Loucy (cell line): ENCODE data around the gene GID8.

Source experiments
- H2AFZ ChIP-seq: fragments of 200-600 bp; sonication (generic); 2 replicates; pipeline ENCODE4 v1.6.0; 2016; ENCODE audit warnings: antibody characterized with exemption, mild to moderate bottlenecking, low read length, moderate library complexity
- H3F3A ChIP-seq: fragments of 200-600 bp; 2 replicates; pipeline ENCODE4 v1.6.0; 2016; ENCODE audit warnings: antibody characterized with exemption, low read depth, mild to moderate bottlenecking
- H3K27me3 ChIP-seq: fragments of 200-600 bp; sonication (generic); 2 replicates; pipeline ENCODE4 v1.6.1; 2014; ENCODE audit warnings: low read length, mild to moderate bottlenecking; ENCODE audit not compliant: insufficient read depth, poor library complexity, severe bottlenecking
- H3K36me3 ChIP-seq: fragments of 200-600 bp; sonication (generic); 2 replicates; pipeline ENCODE4 v1.6.1; 2016; ENCODE audit warnings: low read length; ENCODE audit not compliant: insufficient read depth
- H3K4me1 ChIP-seq: fragments of 200-600 bp; sonication (generic); 2 replicates; pipeline ENCODE4 v1.5.1; 2014; ENCODE audit warnings: low read length, mild to moderate bottlenecking; ENCODE audit not compliant: insufficient read depth, poor library complexity, severe bottlenecking
- H3K4me2 ChIP-seq: fragments of 200-600 bp; sonication (generic); 2 replicates; pipeline ENCODE4 v1.6.0; 2014; ENCODE audit warnings: antibody characterized with exemption, low read length, low read depth, mild to moderate bottlenecking; ENCODE audit not compliant: poor library complexity, severe bottlenecking
- H3K4me3 ChIP-seq: fragments of 200-600 bp; sonication (generic); 2 replicates; pipeline ENCODE4 v1.5.1; 2014; ENCODE audit warnings: low read length, mild to moderate bottlenecking, mixed read lengths; ENCODE audit not compliant: poor library complexity, severe bottlenecking
- H3K79me2 ChIP-seq: fragments of 200-600 bp; sonication (generic); 2 replicates; pipeline ENCODE4 v1.6.1; 2014; ENCODE audit warnings: low read length; ENCODE audit not compliant: insufficient read depth
- H3K9ac ChIP-seq: fragments of 200-600 bp; sonication (generic); 2 replicates; pipeline ENCODE4 v1.6.0; 2014; ENCODE audit warnings: mild to moderate bottlenecking, low read depth, low read length, moderate library complexity; ENCODE audit not compliant: poor library complexity, severe bottlenecking
- H3K9me2 ChIP-seq: fragments of 200-600 bp; sonication (generic); replicated peaks from 2 replicates; pipeline ENCODE4 v1.6.1; 2016; ENCODE audit warnings: low read depth, low read length, mixed read lengths
- H3K9me3 ChIP-seq: fragments of 200-600 bp; sonication (generic); 2 replicates; pipeline ENCODE4 v1.6.1; 2014; ENCODE audit warnings: mild to moderate bottlenecking, antibody characterized with exemption, low read length, low read depth; ENCODE audit not compliant: insufficient read depth
- H4K20me1 ChIP-seq: fragments of 200-600 bp; sonication (generic); 2 replicates; pipeline ENCODE4 v1.6.0; 2014; ENCODE audit warnings: antibody characterized with exemption, low read length, mild to moderate bottlenecking; ENCODE audit not compliant: insufficient read depth, poor library complexity, severe bottlenecking
- CTCF ChIP-seq: fragments of 200-600 bp; sonication (generic); conservative IDR thresholded peaks from 2 replicates; pipeline ENCODE4 v1.5.1; 2014; ENCODE audit warnings: mild to moderate bottlenecking, antibody characterized with exemption, low read length
- EZH2phosphoT487 ChIP-seq: fragments of 200-600 bp; IDR thresholded peaks from 2 replicates; pipeline ENCODE4 v1.6.1; 2018; ENCODE audit warnings: antibody characterized with exemption, mild to moderate bottlenecking, moderate library complexity, borderline replicate concordance

Gene GID8

GRCh38 chr20:62938105-62938888 lies at the start of gene GID8:
GID8 (plus strand) TSS chr20:62938147; CDS start chr20:62941503, 3,356 bp downstream.
- Histone ChIP-seq H3K4me1 (peaks cover 49% of the 10 kb centered on the region), H3K79me2 (peaks cover 96% of the 10 kb centered on the region), H3K36me3 (peaks cover 8% of the 10 kb centered on the region; the same call in 1 of the 2 replicates), H3K4me3 (peak within 1 kb of the TSS; percentile 83), H3K27me3 (no peaks in the 10 kb centered on the region), H3K4me2 (peak within 1 kb of the TSS; percentile 92), H2AFZ (peak within 1 kb of the TSS; percentile 77), H3K9ac (peak within 1 kb of the TSS; percentile 98), H3K9me3 (no peaks in the 10 kb centered on the region), H4K20me1 (peaks cover 75% of the 10 kb centered on the region), H3K9me2 (no peaks in the 10 kb centered on the region), H3F3A (no peaks in the 10 kb centered on the region)
- TF ChIP-seq EZH2phosphoT487 (no peak), CTCF (no peak)

- Histone ChIP-seq H3K9ac (no peak overlapping the region), H2AFZ (no peak overlapping the region), H3K79me2 (no peaks in the 10 kb centered on the region), H3K27me3 (no peaks in the 10 kb centered on the region), H3K36me3 (peaks cover 58% of the 10 kb centered on the region; the same call in 1 of the 2 replicates), H4K20me1 (no peaks in the 10 kb centered on the region), H3K4me1 (no peaks in the 10 kb centered on the region), H3K9me3 (no peaks in the 10 kb centered on the region), H3K9me2 (no peaks in the 10 kb centered on the region), H3K4me3 (no peak overlapping the region), H3K4me2 (no peak overlapping the region), H3F3A (no peaks in the 10 kb centered on the region)
- TF ChIP-seq EZH2phosphoT487 = no peak
- TF ChIP-seq CTCF = no peak
Observed at GRCh38 chr20:62888406-62888805, 49.5 kb upstream of the GID8 start.

GRCh38 chr20:62888910-62889309 lies 49.0 kb upstream of the GID8 start:
- Histone ChIP-seq H3K27me3 (no peaks in the 10 kb centered on the region), H3F3A (no peaks in the 10 kb centered on the region), H4K20me1 (no peaks in the 10 kb centered on the region), H2AFZ (no peak overlapping the region), H3K9me2 (no peaks in the 10 kb centered on the region), H3K4me3 (no peak overlapping the region), H3K79me2 (no peaks in the 10 kb centered on the region), H3K9ac (no peak overlapping the region), H3K36me3 (peaks cover 63% of the 10 kb centered on the region; the same call in 1 of the 2 replicates), H3K4me1 (no peaks in the 10 kb centered on the region), H3K9me3 (no peaks in the 10 kb centered on the region), H3K4me2 (no peak overlapping the region)
- TF ChIP-seq CTCF (no peak), EZH2phosphoT487 (no peak)
